ENCODE measurements around the gene LRRC9. TPM values are rescaled to one million over a fixed set of nuclear protein-coding genes. Genes with fewer than 3 reads are reported as not detected.

The LRRC9 gene
- total RNA-seq, 1 donor from 2014 or later = 0.38 TPM

DNA sequence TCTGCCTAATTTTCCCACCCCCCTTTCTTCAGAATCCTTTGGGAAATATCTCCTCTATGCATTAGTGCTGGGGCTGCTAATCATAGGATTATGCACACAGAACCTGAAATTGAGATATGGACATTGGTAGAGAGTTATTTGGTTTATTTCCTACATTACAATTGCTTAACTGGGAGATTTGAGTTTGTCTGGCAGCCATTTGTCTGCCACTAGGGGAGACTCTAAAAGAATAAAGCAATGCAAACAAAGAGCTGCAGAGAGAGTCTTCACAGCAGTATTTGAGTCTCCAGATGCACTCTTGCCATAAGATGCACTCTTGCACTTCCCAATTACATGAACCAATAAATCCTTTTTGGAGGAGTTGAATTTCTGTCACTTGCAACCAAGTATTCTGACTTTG lies 159.8 kb downstream of the LRRC9 start:
- no peak overlapping the region for H3K27ac Mint-ChIP-seq (ENCODE audit: unreplicated experiment)
- no peaks in the 10 kb centered on the region for H3K9me3 Mint-ChIP-seq (ENCODE audit: unreplicated experiment)
- no peaks in the 10 kb centered on the region for H3K36me3 Mint-ChIP-seq (ENCODE audit: low read depth, unreplicated experiment)
- no peak for DNase-seq (ENCODE audit: low spot score)
- no peaks in the 10 kb centered on the region for H3K27me3 Mint-ChIP-seq (ENCODE audit: unreplicated experiment)
- TF ChIP-seq, protein P1, sequence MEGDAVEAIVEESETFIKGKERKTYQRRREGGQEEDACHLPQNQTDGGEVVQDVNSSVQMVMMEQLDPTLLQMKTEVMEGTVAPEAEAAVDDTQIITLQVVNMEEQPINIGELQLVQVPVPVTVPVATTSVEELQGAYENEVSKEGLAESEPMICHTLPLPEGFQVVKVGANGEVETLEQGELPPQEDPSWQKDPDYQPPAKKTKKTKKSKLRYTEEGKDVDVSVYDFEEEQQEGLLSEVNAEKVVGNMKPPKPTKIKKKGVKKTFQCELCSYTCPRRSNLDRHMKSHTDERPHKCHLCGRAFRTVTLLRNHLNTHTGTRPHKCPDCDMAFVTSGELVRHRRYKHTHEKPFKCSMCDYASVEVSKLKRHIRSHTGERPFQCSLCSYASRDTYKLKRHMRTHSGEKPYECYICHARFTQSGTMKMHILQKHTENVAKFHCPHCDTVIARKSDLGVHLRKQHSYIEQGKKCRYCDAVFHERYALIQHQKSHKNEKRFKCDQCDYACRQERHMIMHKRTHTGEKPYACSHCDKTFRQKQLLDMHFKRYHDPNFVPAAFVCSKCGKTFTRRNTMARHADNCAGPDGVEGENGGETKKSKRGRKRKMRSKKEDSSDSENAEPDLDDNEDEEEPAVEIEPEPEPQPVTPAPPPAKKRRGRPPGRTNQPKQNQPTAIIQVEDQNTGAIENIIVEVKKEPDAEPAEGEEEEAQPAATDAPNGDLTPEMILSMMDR (IDR thresholded peaks at IDR 0.05; ENCODE audit: unreplicated experiment) = no peak
- no peaks in the 10 kb centered on the region for H3K4me1 Mint-ChIP-seq (ENCODE audit: unreplicated experiment)
- no peak overlapping the region for H3K4me3 Mint-ChIP-seq (ENCODE audit: unreplicated experiment)

GRCh38 chr14:60085085-60085484 lies 165.1 kb downstream of the LRRC9 start:
- H3K36me3 Mint-ChIP-seq (ENCODE audit: low read depth, unreplicated experiment) = no peaks in the 10 kb centered on the region
- TF ChIP-seq, protein P1 (IDR thresholded peaks at IDR 0.05; ENCODE audit: unreplicated experiment) = no peak
- H3K4me3 Mint-ChIP-seq (ENCODE audit: unreplicated experiment) = no peak overlapping the region
- DNase-seq (ENCODE audit: low spot score) = no peak
- no peaks in the 10 kb centered on the region for H3K27me3 Mint-ChIP-seq (ENCODE audit: unreplicated experiment)
- H3K4me1 Mint-ChIP-seq (ENCODE audit: unreplicated experiment) = no peaks in the 10 kb centered on the region
- no peaks in the 10 kb centered on the region for H3K9me3 Mint-ChIP-seq (ENCODE audit: unreplicated experiment)
- H3K27ac Mint-ChIP-seq (ENCODE audit: unreplicated experiment) = no peak overlapping the region

GRCh38 chr14:60085693-60086092 lies 165.7 kb downstream of the LRRC9 start:
- H3K4me1 Mint-ChIP-seq (ENCODE audit: unreplicated experiment) = no peaks in the 10 kb centered on the region
- DNase-seq (ENCODE audit: low spot score) = no peak
- TF ChIP-seq, protein P1 (IDR thresholded peaks at IDR 0.05; ENCODE audit: unreplicated experiment) = no peak
- no peaks in the 10 kb centered on the region for H3K9me3 Mint-ChIP-seq (ENCODE audit: unreplicated experiment)
- no peak overlapping the region for H3K27ac Mint-ChIP-seq (ENCODE audit: unreplicated experiment)
- H3K36me3 Mint-ChIP-seq (ENCODE audit: low read depth, unreplicated experiment) = no peaks in the 10 kb centered on the region
- no peaks in the 10 kb centered on the region for H3K27me3 Mint-ChIP-seq (ENCODE audit: unreplicated experiment)
- no peak overlapping the region for H3K4me3 Mint-ChIP-seq (ENCODE audit: unreplicated experiment)

DNA sequence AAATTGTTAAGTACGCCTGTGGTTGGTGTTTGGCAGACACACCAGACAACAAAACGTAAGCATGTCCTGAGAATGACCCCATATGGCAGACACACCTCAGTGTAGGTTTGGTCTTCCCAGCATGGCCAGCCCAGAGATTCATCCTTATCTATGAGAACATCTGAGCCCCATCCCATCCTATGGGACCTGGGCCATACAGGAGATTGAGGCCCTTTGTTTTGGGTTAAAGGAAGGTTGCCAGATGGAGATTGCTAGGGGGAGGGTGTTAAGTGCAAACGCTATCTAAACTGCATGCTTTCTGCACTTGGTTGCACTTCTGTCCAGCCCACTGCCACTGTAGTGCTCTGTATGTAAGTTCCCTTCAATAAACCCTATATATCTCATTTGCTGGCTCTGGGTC lies 167.7 kb downstream of the LRRC9 start:
- H3K27ac Mint-ChIP-seq (ENCODE audit: unreplicated experiment) = no peak overlapping the region
- peaks cover 4% of the 10 kb centered on the region for H3K36me3 Mint-ChIP-seq (ENCODE audit: low read depth, unreplicated experiment)
- H3K27me3 Mint-ChIP-seq (ENCODE audit: unreplicated experiment) = no peaks in the 10 kb centered on the region
- H3K4me3 Mint-ChIP-seq (ENCODE audit: unreplicated experiment) = no peak overlapping the region
- TF ChIP-seq, protein P1 (IDR thresholded peaks at IDR 0.05; ENCODE audit: unreplicated experiment) = no peak
- H3K4me1 Mint-ChIP-seq (ENCODE audit: unreplicated experiment) = peaks cover 5% of the 10 kb centered on the region
- no peak for DNase-seq (ENCODE audit: low spot score)
- no peaks in the 10 kb centered on the region for H3K9me3 Mint-ChIP-seq (ENCODE audit: unreplicated experiment)

- Mint-ChIP-seq H3K9me3 (ENCODE audit: unreplicated experiment) (no peaks in the 10 kb centered on the region), H3K27ac (ENCODE audit: unreplicated experiment) (no peak overlapping the region), H3K4me1 (ENCODE audit: unreplicated experiment) (peaks cover 20% of the 10 kb centered on the region), H3K36me3 (ENCODE audit: low read depth, unreplicated experiment) (peaks cover 9% of the 10 kb centered on the region), H3K4me3 (ENCODE audit: unreplicated experiment) (no peak overlapping the region), H3K27me3 (ENCODE audit: unreplicated experiment) (peaks cover 8% of the 10 kb centered on the region)
- TF ChIP-seq, protein P1 (IDR thresholded peaks at IDR 0.05; ENCODE audit: unreplicated experiment) = no peak
- no peak for DNase-seq (ENCODE audit: low spot score)
Observed at GRCh38 chr14:60089221-60089620, 169.3 kb downstream of the LRRC9 start.

All from endothelial cell (in vitro differentiated cells).